DND-41 (cell line): ENCODE measurements around the gene FRMPD4.

Source experiments
- CTCF ChIP-seq: IDR thresholded peaks from 2 replicates; pipeline ENCODE4 v1.5.1; 2012; ENCODE audit warnings: borderline replicate concordance, low read length, moderate library complexity, mild to moderate bottlenecking; ENCODE audit not compliant: poor library complexity, severe bottlenecking; ENCODE audit errors: extremely low read depth
- EZH2 ChIP-seq: IDR thresholded peaks from 3 replicates; pipeline ENCODE4 v1.6.1; 2012; ENCODE audit warnings: borderline replicate concordance, low read depth, mild to moderate bottlenecking, moderate library complexity, low read length, inconsistent platforms; ENCODE audit not compliant: severe bottlenecking

GRCh38 chrX:12614266-12614665, 476.0 kb downstream of the FRMPD4 start:
- no peak for TF ChIP-seq CTCF
- TF ChIP-seq EZH2: no peak
